ENCODE data around the gene PRSS27.

GRCh38 chr16:2737895-2738418, 17.9 kb upstream of the PRSS27 start:
- TF ChIP-seq CTCF (IDR thresholded peaks at IDR 0.05; ENCODE audit: low read depth, low read length) (no peak), POLR2A (IDR thresholded peaks at IDR 0.05; ENCODE audit: extremely low read depth, insufficient read length) (no peak)

Measured in NB4 (cell line).